ENCODE results near the gene RPS25.
"Not testable (repeated sequence)": the region's sequence is repeated elsewhere in the genome, so short reads cannot be mapped to it uniquely, and the experiment has no call there.

RPS25 gene

DNA sequence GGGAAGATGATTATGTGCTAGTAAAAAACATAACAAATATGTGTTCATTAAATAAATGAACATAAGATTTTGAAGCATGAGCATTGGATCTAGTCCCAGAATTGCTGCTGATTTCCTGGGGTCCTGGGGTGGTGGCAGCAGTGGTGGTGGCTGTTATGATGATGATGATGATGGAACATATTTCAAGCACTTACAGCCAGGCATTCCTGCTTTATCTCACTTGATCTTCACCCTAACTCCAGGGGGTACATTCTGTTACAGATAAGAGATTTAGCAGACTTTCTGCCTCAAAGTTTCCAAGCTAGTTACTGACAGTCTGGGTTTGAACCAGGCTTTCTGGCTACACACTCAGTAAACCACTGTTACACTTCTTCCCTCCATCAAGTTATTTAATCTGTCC is 5.6 kb upstream of the RPS25 start:
- H3K4me3 ChIP-seq (replicated peaks; ENCODE audit: insufficient read depth, low read length): no peak overlapping the region
- DNase-seq (ENCODE audit: low read depth in 1 of 2, low spot score in 1 of 2): no peak
- no peak overlapping the region for H3K27ac ChIP-seq (replicated peaks)
- TF ChIP-seq, protein P1, sequence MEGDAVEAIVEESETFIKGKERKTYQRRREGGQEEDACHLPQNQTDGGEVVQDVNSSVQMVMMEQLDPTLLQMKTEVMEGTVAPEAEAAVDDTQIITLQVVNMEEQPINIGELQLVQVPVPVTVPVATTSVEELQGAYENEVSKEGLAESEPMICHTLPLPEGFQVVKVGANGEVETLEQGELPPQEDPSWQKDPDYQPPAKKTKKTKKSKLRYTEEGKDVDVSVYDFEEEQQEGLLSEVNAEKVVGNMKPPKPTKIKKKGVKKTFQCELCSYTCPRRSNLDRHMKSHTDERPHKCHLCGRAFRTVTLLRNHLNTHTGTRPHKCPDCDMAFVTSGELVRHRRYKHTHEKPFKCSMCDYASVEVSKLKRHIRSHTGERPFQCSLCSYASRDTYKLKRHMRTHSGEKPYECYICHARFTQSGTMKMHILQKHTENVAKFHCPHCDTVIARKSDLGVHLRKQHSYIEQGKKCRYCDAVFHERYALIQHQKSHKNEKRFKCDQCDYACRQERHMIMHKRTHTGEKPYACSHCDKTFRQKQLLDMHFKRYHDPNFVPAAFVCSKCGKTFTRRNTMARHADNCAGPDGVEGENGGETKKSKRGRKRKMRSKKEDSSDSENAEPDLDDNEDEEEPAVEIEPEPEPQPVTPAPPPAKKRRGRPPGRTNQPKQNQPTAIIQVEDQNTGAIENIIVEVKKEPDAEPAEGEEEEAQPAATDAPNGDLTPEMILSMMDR (IDR thresholded peaks at IDR 0.05; ENCODE audit: insufficient read depth, low read length): no peak
- TF ChIP-seq GABPA (IDR thresholded peaks at IDR 0.05; ENCODE audit: low read depth) (no peak), POLR2AphosphoS5 (IDR thresholded peaks at IDR 0.05; ENCODE audit: low read depth) (no peak), SPI1 (IDR thresholded peaks at IDR 0.05; ENCODE audit: borderline replicate concordance, low read depth) (no peak), REST (IDR thresholded peaks at IDR 0.05; ENCODE audit: insufficient replicate concordance, low read depth) (no peak)
- H3K27me3 ChIP-seq (ENCODE audit: insufficient read depth, poor library complexity, severe bottlenecking): no peaks in the 10 kb centered on the region

GRCh38 chr11:119021631-119022030 is 3.5 kb upstream of the RPS25 start:
- TF ChIP-seq SPI1 (IDR thresholded peaks at IDR 0.05; ENCODE audit: borderline replicate concordance, low read depth): no peak
- TF ChIP-seq POLR2AphosphoS5 (IDR thresholded peaks at IDR 0.05; ENCODE audit: low read depth): no peak
- Histone ChIP-seq H3K4me3 (replicated peaks; ENCODE audit: insufficient read depth, low read length) (no peak overlapping the region), H3K27me3 (ENCODE audit: insufficient read depth, poor library complexity, severe bottlenecking) (no peaks in the 10 kb centered on the region), H3K27ac (replicated peaks) (no peak overlapping the region)
- DNase-seq (ENCODE audit: low read depth in 1 of 2, low spot score in 1 of 2): no peak

DNA sequence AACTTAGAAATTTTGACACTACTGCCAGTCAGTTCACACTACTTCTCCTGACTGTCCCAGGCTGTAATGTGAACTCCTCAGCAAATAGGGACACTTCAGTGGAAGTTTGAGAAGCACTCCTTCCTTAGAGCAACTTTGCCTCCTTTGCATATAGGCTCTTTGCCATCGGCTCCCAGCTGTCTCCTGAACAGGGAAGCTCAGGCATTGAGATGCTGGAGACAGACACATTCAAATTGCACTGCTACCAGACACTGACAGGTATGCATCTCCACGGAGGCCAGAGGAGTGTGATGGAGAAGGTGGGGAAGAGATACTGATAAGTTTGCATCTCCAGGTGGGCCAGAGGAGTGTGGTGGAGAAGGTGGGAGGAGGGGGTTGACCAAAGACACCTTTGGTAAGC is 1.9 kb upstream of the RPS25 start:
- no peak for TF ChIP-seq GABPA (IDR thresholded peaks at IDR 0.05; ENCODE audit: low read depth)
- no peak for TF ChIP-seq SPI1 (IDR thresholded peaks at IDR 0.05; ENCODE audit: borderline replicate concordance, low read depth)
- TF ChIP-seq POLR2AphosphoS5 (IDR thresholded peaks at IDR 0.05; ENCODE audit: low read depth): no peak
- TF ChIP-seq, protein P1 (IDR thresholded peaks at IDR 0.05; ENCODE audit: insufficient read depth, low read length): no peak
- TF ChIP-seq REST (IDR thresholded peaks at IDR 0.05; ENCODE audit: insufficient replicate concordance, low read depth): no peak
- DNase-seq (ENCODE audit: low read depth in 1 of 2, low spot score in 1 of 2): peak in 1 of 2 experiments; percentile 12
- H3K4me3 ChIP-seq (replicated peaks; ENCODE audit: insufficient read depth, low read length): peak overlapping the region; percentile 98
- no peaks in the 10 kb centered on the region for H3K27me3 ChIP-seq (ENCODE audit: insufficient read depth, poor library complexity, severe bottlenecking)
- no peak overlapping the region; the same call in 1 of the 2 replicates for H3K27ac ChIP-seq (replicated peaks)

DNA sequence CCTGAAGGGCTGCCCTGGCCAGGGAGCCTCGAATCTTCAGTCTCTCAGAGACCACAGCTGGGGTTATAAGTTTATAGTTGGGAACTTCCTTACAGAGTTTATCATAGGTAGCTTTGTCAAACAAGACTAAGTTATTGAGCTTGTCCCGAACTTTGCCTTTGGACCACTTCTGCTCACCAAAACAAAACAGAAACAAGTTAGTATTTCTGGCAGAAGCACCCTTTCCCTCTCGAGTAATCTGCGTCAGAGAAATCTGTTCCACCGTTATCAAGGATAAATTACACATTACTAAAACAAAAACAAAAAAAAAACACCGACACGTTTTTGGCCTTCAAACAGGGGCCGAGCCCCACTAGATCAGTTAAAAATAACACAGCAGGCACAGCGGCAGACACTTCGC is 766 bp downstream of the RPS25 start:
- not testable (repeated sequence) for H3K27me3 ChIP-seq (ENCODE audit: insufficient read depth, poor library complexity, severe bottlenecking); DNase-seq (ENCODE audit: low read depth in 1 of 2, low spot score in 1 of 2)
- H3K4me3 ChIP-seq (replicated peaks; ENCODE audit: insufficient read depth, low read length): peak overlapping the region; percentile 98
- H3K27ac ChIP-seq (replicated peaks): peak overlapping the region; percentile 94

GRCh38 chr11:119016216-119017009 is 1.7 kb downstream of the RPS25 start:
- Histone ChIP-seq H3K27me3 (ENCODE audit: insufficient read depth, poor library complexity, severe bottlenecking) (no peaks in the 10 kb centered on the region), H3K27ac (replicated peaks) (peak overlapping the region; percentile 94), H3K4me3 (replicated peaks; ENCODE audit: insufficient read depth, low read length) (peak overlapping the region; percentile 98)
- TF ChIP-seq, protein P1 (IDR thresholded peaks at IDR 0.05; ENCODE audit: insufficient read depth, low read length): no peak
- TF ChIP-seq POLR2AphosphoS5 (IDR thresholded peaks at IDR 0.05; ENCODE audit: low read depth): peak; percentile 20
- DNase-seq (ENCODE audit: low read depth in 1 of 2, low spot score in 1 of 2): no peak
